Measurements from ENCODE around the gene PRR23E.

DNA sequence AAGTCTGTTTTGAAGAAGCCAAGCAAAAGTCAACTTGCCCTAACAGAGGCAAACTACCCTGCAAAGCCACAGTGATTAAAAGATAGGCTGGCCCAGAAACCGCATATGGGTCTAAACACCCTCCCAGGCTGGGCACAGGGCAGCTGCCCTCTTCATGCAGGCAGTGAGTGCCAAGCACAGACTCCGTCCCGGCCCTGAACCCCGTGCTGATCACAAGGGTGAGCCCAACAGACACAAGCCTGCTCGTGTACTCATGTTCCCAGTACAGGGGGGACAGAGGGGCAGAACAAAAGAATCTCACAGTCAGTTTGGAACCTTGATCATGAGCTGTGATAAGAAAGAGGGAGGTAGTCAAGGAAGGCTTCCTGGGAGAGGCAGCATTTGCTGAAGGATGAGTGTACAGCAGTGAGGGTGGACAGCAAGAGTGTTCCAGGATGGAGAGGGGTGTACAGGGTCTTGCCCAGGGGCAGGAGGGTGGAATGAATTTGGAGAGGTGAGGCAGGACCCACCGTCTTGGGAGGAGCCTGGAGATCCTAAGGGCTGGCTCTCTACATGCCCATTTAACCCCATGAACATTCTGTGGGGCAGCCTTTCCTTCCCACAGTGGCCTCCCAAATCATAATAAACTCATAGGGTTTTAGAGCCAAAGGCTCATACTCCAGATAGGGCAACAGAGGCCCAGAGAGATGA lies 43.2 kb upstream of the PRR23E start:
- TF ChIP-seq, protein P1, sequence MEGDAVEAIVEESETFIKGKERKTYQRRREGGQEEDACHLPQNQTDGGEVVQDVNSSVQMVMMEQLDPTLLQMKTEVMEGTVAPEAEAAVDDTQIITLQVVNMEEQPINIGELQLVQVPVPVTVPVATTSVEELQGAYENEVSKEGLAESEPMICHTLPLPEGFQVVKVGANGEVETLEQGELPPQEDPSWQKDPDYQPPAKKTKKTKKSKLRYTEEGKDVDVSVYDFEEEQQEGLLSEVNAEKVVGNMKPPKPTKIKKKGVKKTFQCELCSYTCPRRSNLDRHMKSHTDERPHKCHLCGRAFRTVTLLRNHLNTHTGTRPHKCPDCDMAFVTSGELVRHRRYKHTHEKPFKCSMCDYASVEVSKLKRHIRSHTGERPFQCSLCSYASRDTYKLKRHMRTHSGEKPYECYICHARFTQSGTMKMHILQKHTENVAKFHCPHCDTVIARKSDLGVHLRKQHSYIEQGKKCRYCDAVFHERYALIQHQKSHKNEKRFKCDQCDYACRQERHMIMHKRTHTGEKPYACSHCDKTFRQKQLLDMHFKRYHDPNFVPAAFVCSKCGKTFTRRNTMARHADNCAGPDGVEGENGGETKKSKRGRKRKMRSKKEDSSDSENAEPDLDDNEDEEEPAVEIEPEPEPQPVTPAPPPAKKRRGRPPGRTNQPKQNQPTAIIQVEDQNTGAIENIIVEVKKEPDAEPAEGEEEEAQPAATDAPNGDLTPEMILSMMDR (IDR thresholded peaks at IDR 0.05), result no peak
- TF ChIP-seq POLR2AphosphoS5 (IDR thresholded peaks at IDR 0.05), result no peak
